ENCODE measurements around the gene OGFRL1.

Gene OGFRL1

GRCh38 chr6:71287038-71287437 lies 1.6 kb upstream of the OGFRL1 start:
- no peak for DNase-seq

DNA sequence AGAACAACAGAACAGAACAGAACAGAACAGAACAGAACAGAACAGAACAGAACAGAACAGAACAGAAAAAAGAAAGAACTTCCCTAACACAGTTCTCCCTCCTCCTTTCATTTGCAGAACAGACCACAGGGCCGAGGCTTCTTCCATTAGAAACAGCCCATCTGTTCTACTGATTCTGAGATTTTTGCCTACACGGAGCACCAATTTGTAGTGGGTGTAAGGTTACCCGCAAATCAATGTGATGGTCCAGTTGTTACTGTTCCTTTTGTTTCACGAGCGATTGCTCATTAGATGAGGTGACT lies 734 bp upstream of the OGFRL1 start:
- no peak for DNase-seq

GRCh38 chr6:71289039-71289801 lies 609 bp downstream of the OGFRL1 start:
- DNase-seq: no peak

DNA sequence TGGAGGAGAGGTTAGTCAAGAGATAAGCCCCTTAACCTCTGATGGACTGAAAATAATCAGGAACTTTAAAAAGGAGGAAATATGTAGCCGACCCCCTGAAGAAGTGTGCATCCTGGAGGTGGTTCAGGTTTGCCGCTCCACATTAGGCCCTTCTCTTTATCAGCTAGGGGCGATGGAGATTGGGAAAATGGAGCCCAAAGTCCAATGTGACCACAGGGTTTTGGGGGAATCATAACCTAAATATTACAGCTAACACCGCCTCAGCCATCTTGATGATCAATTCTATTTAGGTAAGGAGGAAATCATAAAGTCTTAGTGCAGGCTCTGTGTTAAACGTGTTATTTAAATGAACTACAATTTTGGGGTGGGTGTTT lies 1.2 kb downstream of the OGFRL1 start:
- no peak for DNase-seq

GRCh38 chr6:71290611-71291010 lies 2.0 kb downstream of the OGFRL1 start:
- no peak for DNase-seq

GRCh38 chr6:71292001-71292400 lies 3.4 kb downstream of the OGFRL1 start:
- no peak for DNase-seq

DNA sequence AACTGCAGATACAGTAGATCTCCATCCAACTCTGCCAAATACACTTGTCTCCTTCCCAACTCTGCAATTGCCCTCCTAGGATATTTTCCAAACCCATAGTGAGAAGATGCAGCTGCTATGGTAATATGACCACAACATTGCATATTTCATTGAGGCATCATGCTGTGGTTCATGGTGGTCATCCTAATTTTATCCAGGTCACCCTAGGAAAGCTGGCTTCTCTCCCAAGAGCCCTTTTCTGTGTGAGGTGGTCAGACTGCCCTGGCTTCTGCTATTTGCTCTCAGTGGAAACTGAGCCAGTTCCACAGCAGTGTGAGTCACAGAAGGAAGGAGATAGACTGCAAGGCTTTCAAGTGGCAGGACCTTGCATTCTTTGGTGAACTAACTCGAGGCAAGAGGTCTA lies 5.5 kb downstream of the OGFRL1 start:
- no peak for DNase-seq

GRCh38 chr6:71298459-71298858 lies 9.8 kb downstream of the OGFRL1 start:
- DNase-seq: no peak

DNA sequence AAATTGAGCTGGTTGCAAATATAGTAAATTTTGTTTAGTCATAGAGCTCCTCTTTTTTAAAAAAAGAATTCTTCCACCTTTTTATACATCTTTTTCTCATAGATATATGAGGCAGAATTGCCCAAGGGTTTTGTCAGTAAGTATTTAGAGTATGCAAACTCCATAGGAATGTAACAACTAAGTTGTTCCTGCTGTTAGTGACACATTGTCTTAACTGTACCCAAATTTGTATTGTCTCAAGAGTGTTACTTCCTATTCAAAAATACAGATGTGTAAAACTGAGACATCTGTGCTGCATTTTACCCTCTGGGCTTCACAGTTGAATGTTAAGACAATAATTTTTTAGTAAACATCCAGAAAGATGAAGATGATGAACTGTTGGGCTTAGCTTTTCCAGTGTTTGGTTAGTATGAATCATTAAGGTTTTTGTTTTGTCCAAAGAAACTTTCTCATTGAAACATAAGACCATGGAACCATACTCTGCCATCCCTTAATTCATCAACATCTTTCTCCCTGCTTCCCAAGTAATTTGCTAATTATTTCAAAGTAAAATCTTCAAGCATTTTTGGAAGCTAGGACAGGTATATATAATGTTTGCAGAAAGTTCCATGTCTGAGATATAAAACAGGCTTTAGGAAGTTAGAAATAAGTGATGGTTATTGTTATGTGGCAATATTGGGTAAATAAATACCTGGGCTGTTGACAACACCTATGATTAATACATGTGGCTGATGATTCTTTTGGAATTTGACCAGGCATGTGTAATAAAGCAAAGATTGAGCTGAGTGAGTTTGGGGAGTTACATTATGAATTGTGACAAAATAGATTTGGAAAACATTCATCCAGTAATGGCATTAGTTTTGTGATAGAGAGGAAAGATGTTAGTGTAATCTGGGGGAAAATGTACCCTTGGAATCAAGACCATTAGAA lies 11.2 kb downstream of the OGFRL1 start:
- no peak for DNase-seq

DNA sequence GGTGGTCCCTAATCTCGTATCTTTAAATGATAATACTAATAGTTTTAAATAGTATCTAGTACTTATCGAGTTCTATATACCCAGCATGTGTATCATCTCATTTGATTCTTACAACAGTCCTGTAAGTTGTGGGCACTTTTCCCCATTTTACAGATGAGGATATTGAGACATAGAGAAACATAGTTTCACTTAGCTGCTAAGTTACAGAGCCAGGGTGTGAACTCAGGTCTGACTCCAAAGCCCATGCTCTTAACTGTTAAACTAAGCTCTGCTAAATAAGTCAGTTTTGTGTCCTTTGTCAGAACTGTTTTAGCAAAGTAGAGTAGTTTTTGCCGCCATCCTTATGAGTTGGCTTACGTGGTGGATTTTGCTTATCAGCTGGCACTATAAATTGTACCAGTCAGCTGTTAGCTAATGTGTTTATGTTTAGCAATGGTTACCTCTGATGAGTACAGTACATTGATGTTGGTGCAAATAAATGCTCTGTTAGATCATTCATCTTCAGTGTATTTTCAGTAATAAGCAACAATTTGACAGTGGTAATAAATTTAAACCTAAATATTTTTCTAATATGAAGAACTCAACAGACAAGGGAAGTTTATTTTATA lies 12.1 kb downstream of the OGFRL1 start:
- no peak for DNase-seq

DNA sequence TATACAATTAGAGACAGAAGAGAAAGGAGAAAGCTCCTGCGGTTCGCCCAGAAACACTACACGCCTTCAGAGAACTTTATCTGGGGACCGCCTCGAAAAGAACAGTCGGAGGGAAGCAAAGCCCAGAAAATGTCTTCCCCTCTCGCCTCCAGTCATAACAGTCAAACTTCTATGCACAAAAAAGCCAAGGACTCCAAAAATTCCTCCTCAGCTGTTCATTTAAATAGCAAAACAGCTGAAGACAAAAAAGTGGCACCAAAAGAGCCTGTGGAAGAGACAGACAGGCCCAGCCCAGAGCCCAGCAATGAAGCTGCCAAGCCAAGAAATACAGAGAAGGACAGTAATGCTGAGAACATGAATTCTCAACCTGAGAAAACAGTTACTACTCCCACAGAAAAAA lies 12.9 kb downstream of the OGFRL1 start:
- DNase-seq: no peak

DNA sequence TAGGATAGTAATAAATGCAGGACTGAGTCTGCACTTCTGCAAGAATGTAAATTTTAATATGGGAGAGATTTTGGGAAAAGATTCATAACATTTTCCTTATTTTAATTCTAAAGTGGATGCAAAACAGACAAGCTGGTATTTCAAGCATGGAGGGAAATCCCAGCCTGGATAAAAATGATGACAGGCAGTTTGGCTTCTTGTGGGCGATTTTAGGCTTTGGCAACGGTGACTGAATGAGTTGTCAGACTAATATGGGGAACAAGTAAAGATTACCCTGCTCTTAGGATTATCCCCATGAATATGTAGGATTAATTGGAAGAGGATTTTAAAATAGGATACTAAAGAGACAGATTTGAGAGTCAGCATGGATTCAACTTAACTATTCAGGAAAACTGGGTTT lies 21.0 kb downstream of the OGFRL1 start:
- no peak for DNase-seq

DNA sequence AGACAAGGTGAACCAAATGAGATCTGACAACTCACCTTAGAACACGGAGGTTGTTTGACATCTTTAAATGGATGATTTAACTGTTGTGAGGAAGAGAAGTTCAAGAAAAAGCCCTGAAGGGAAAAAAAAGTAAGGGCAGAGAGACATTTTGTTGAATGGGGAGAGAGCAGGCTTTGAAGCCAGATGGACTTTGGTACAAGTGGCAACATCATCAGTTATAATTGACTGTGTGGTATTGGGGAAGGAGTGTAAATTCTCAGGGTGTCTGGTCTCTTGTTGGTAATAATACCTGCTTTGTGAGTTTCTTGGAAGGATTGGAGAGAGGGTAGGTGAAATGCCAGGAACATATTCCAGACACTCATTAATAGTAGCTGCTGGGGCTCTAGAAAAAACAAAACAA lies 21.6 kb downstream of the OGFRL1 start:
- no peak for DNase-seq

DNA sequence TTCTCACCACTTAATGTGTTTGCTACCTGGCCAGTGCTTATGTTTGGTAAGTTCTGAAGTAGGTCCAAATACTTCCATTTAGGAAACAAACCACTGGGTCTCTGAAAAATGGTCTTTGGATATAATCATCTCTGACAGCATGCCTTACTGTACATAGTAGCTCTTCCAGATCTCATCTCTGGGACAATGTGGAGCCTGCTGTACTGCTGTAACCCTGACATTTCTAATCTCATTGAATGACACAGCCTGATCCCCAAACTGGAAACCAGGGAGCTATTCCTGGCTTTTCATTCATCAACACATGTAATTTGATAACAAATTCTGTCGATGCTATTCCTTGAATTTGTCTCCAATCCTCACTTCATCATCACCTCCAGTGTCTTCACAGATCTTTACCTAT lies 23.5 kb downstream of the OGFRL1 start:
- DNase-seq: no peak

DNA sequence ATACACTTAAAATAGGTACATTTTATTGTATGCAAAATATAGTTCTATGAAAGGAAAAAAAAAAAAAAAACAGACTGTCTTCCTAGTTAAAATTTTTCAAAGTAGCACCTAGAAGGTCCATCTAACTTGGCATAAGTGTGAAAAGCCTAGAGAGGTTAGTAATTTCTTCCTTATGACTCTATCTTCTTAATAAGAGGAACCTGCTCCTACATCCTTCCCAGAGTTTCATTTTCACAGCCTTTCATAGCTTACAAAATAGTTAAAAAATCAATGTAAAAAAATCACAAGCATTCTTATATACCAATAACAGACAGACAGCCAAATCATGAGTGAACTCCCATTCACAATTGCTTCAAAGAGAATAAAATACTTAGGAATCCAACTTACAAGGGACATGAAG lies 28.8 kb downstream of the OGFRL1 start:
- no peak for DNase-seq

DNA sequence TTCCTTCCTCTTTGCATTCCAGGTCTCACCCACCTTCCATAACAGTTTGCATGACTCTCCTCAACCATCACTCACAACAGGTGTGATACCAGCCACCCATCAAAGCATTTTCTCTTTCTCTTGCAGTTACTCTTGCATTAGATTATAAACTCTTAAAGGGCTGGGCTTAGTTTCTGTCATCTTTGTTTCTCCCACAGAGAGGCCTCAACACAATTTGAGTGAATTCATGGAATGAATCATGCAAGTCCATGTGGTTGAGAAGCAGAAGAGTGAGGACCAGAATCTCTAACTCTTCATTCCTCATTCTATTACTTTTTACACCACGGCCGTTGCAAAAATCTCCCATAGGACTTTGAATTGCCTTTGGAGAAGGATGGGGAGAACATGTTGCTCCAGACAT lies 31.4 kb downstream of the OGFRL1 start:
- no peak for DNase-seq

- DNase-seq: no peak
Measured at GRCh38 chr6:71321314-71321713, 32.7 kb downstream of the OGFRL1 start.

- DNase-seq: no peak
Measured at GRCh38 chr6:71324194-71324785, 35.7 kb downstream of the OGFRL1 start.

DNA sequence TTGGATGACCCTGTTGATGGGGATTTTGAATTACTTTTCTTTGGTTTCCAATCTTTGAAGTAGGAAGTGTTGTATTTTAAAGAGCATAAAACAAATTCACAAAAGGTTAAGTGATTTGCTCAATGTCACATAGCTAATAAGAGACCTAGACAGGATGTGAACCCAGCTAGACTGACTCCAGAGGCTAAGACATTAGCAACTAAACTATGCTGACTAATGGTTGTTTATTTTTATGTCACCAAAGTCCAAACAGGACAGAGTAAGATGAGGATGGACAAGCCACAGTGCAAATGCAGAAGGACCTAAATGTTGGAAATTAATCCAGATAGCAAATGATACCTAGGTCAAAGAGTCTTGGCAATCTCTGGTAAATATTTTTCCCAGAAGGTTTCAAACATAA lies 38.0 kb downstream of the OGFRL1 start:
- no peak for DNase-seq

- DNase-seq: no peak
Measured at GRCh38 chr6:71330501-71330900, 41.9 kb downstream of the OGFRL1 start.

GRCh38 chr6:71332012-71332411 lies 43.4 kb downstream of the OGFRL1 start:
- no peak for DNase-seq

GRCh38 chr6:71333050-71333449 lies 44.4 kb downstream of the OGFRL1 start:
- DNase-seq: no peak

GRCh38 chr6:71333697-71334096 lies 45.1 kb downstream of the OGFRL1 start:
- no peak for DNase-seq

DNA sequence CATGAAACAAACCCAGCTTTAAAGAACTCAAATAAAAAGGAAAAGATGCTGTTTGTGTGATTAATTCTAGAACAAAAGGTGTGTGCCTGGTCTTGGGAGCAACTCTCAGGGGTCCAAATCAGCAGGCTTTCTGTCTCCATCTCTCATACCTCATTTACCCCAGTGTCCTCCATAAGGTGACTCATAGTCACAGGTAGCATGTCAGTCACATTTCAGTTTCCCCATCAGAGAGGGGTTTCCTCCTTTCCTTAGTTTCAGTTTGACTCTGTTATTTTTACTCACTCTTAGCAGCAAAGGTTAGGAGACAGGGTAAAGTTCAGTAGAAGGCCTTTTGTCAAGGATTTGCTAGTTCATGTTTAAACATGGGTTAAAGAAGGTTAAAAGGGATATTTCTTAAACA lies 46.2 kb downstream of the OGFRL1 start:
- no peak for DNase-seq
